Erythroblast (primary cell): Measurements from ENCODE around the gene SLC44A3.
"Not testable (repeated sequence)": the region's sequence is repeated elsewhere in the genome, so short reads cannot be mapped to it uniquely, and the experiment has no call there.

Source experiments
- DNase-seq, 2 experiments: peaks; one replicate each; lab custom pipeline; 2025; lab: John Stamatoyannopoulos, UW
- GATA1 ChIP-seq: IDR thresholded peaks from 2 replicates; pipeline ENCODE4 v1.6.1; 2011; ENCODE audit warnings: low read depth, mild to moderate bottlenecking, control low read depth, low read length, moderate library complexity
- POLR2A ChIP-seq: IDR thresholded peaks from 2 replicates; pipeline ENCODE4 v1.6.1; 2011; ENCODE audit warnings: mild to moderate bottlenecking, low read length

SLC44A3 gene

GRCh38 chr1:94926126-94926914 is 106.2 kb downstream of the SLC44A3 start:
- peak; percentile 42 to 64 for DNase-seq

GRCh38 chr1:94926915-94927404 is 106.8 kb downstream of the SLC44A3 start, which contains the start of gene CNN3:
CNN3 (minus strand) TSS chr1:94927110; CDS start chr1:94926894, 216 bp downstream.
- DNase-seq = peak; percentile 73 to 85
- TF ChIP-seq POLR2A (peak; percentile 67), GATA1 (no peak)

More at GRCh38 chr1:94926126-94926914, 106.2 kb downstream of the SLC44A3 start:
- TF ChIP-seq GATA1 (no peak), POLR2A (no peak)

- TF ChIP-seq POLR2A (no peak), GATA1 (no peak)
- no peak for DNase-seq
Measured at GRCh38 chr1:94927405-94928175, 107.4 kb downstream of the SLC44A3 start.

GRCh38 chr1:94928293-94928939 is 108.3 kb downstream of the SLC44A3 start:
- no peak for DNase-seq
- TF ChIP-seq GATA1 (no peak), POLR2A (no peak)

GRCh38 chr1:94929351-94930217 is 109.4 kb downstream of the SLC44A3 start:
- no peak for DNase-seq
- TF ChIP-seq POLR2A = no peak
- TF ChIP-seq GATA1 = no peak

- TF ChIP-seq GATA1 = no peak
Measured at GRCh38 chr1:94931254-94931841, 111.2 kb downstream of the SLC44A3 start.

GRCh38 chr1:94934551-94934950 is 114.4 kb downstream of the SLC44A3 start:
- DNase-seq = no peak
- TF ChIP-seq POLR2A (no peak), GATA1 (no peak)

More at GRCh38 chr1:94931254-94931841, 111.2 kb downstream of the SLC44A3 start:
- no peak for DNase-seq

GRCh38 chr1:94935034-94935433 is 114.9 kb downstream of the SLC44A3 start:
- TF ChIP-seq GATA1 (no peak), POLR2A (no peak)
- DNase-seq = no peak

GRCh38 chr1:94935476-94935875 is 115.3 kb downstream of the SLC44A3 start:
- TF ChIP-seq GATA1 (no peak), POLR2A (no peak)
- no peak for DNase-seq

GRCh38 chr1:94936861-94937620 is 116.9 kb downstream of the SLC44A3 start:
- no peak for DNase-seq
- TF ChIP-seq GATA1 = no peak
- TF ChIP-seq POLR2A = no peak

GRCh38 chr1:94937820-94938219 is 117.7 kb downstream of the SLC44A3 start:
- no peak for DNase-seq
- TF ChIP-seq GATA1 (no peak), POLR2A (no peak)

GRCh38 chr1:94940738-94941137 is 120.6 kb downstream of the SLC44A3 start:
- TF ChIP-seq POLR2A (no peak), GATA1 (no peak)
- no peak for DNase-seq

GRCh38 chr1:94941480-94941879 is 121.3 kb downstream of the SLC44A3 start:
- DNase-seq = not testable (repeated sequence)
